Lower lobe of right lung (tissue), 2 donors: ENCODE results near the gene SAMD14. TPM values are rescaled to one million over a fixed set of nuclear protein-coding genes. Genes with fewer than 3 reads are reported as not detected.

Experiments used
- ATAC-seq, 2 donors: fragments of 200-7000 bp; cut with Tn5 transposase; one replicate each; pipeline ENCODE4 v1.9.1; 2020 to 2022; ENCODE audit warnings: mild to moderate bottlenecking in 2 of 2, moderate library complexity in 2 of 2
- DNase-seq: peaks from one replicate; pipeline ENCODE4 v3.0.0-alpha.2; 2020
- H3K27ac ChIP-seq: fragments of 200-600 bp; one replicate; pipeline ENCODE4 v1.8.0; 2022
- H3K27me3 ChIP-seq: fragments of 200-600 bp; one replicate; pipeline ENCODE4 v1.8.0; 2022; ENCODE audit warnings: low read depth
- H3K36me3 ChIP-seq: fragments of 200-600 bp; one replicate; pipeline ENCODE4 v1.8.0; 2022; ENCODE audit warnings: mild to moderate bottlenecking
- H3K4me1 ChIP-seq: fragments of 200-600 bp; one replicate; pipeline ENCODE4 v1.8.0; 2022
- H3K4me3 ChIP-seq: fragments of 200-600 bp; one replicate; pipeline ENCODE4 v1.8.0; 2022; ENCODE audit warnings: mild to moderate bottlenecking
- H3K9me3 ChIP-seq: fragments of 200-600 bp; one replicate; pipeline ENCODE4 v1.8.0; 2022
- intact Hi-C: fragments of 100-400 bp; cut with DNase I; formaldehyde crosslinking; loops from one replicate; pipeline ENCODE4 v1.11.0; 2022
- total RNA-seq: library from RNA; stranded (reverse); fragmentation: NEBNext Ultra II Directional; extraction: Animal tissue kit (Norgen Biotek cat#: 25700); gene quantifications from one replicate; pipeline ENCODE4 v1.2.1, GENCODE V29; 2021
- TF ChIP-seq, protein P1 (sequence below): fragments of 200-600 bp; IDR thresholded peaks from one replicate; pipeline ENCODE4 v1.8.0; 2022; ENCODE audit warnings: antibody characterized with exemption, mild to moderate bottlenecking
- donor health status: DM: no; HTN: yes; CAD: no; lungs with severe emphysema.

SAMD14 gene
- total RNA-seq, 1 donor from 2014 or later = 9.2 TPM

DNA sequence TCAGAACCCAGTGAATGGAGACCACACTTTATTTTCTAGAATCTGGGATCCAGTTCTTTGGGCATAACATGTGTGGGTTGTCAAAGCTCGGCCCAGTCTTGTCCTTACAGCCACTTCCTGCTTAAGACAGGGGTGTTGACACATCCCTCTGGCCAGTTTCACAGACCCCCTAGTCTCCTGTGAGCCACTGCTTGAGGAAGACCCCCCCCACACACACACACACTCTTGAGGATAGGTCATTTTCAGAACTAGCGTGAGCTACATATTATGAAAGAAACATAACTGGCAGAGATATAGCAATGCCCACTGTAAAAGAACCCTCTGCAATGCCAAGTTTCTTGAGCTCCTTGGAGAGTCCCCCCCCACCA lies 38.1 kb downstream of the SAMD14 start:
- Histone ChIP-seq H3K4me1 (peaks cover 13% of the 10 kb centered on the region), H3K27me3 (no peaks in the 10 kb centered on the region), H3K27ac (no peak overlapping the region), H3K9me3 (no peaks in the 10 kb centered on the region), H3K4me3 (no peak overlapping the region), H3K36me3 (peaks cover 42% of the 10 kb centered on the region)
- DNase-seq = no peak
- intact Hi-C loops = no loop called here
- TF ChIP-seq, protein P1, sequence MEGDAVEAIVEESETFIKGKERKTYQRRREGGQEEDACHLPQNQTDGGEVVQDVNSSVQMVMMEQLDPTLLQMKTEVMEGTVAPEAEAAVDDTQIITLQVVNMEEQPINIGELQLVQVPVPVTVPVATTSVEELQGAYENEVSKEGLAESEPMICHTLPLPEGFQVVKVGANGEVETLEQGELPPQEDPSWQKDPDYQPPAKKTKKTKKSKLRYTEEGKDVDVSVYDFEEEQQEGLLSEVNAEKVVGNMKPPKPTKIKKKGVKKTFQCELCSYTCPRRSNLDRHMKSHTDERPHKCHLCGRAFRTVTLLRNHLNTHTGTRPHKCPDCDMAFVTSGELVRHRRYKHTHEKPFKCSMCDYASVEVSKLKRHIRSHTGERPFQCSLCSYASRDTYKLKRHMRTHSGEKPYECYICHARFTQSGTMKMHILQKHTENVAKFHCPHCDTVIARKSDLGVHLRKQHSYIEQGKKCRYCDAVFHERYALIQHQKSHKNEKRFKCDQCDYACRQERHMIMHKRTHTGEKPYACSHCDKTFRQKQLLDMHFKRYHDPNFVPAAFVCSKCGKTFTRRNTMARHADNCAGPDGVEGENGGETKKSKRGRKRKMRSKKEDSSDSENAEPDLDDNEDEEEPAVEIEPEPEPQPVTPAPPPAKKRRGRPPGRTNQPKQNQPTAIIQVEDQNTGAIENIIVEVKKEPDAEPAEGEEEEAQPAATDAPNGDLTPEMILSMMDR = no peak
- ATAC-seq = no peak

DNA sequence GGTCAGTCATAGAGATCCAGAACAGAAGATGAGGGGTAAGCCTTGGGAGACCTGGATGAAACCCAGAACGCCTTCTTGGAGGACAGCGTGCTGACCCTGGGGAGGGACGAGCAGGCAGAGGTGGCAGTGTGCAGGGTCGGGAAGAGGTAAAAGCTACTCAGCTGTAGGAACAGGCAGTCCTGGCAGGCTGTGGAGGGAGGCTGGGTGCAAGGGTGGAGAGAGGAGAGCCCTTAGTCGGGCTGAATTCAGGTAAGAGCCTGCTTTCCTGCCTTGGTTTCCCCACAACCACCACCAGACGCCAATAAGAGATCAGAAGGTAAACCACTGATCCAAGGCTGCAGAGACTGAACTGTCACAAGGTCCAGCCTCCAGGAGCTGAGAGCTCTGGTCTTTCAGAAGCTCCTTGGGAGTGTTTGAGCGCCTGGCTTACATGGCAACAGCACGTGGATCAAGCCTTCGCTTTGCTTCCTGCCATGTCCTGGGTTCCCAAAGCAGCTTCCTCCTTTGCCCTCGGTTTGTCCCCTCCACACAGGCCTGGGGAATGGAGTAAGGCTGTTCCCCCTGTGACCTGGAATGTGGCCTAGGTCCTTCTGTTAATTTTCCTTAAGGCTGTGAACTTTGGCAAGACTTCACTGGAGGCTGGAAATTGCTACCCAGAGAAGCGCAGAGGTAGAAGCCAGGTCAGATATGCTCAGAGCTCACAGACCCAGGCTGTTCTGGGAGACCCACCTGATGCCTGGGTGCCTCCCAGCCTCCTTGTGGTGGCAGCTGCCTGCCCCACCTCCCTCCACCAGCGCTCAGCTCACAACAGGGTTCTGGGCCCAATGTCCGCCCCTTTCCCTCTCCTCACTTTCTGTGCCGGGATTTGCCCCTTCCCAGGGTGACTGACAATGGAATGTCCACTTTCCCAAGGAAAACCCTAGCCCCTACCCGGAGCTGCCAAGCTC lies 38.7 kb downstream of the SAMD14 start:
- no peak overlapping the region for H3K27ac ChIP-seq
- H3K27me3 ChIP-seq = no peaks in the 10 kb centered on the region
- no peaks in the 10 kb centered on the region for H3K9me3 ChIP-seq
- H3K36me3 ChIP-seq = peaks cover 48% of the 10 kb centered on the region
- intact Hi-C loops = no loop called here
- H3K4me3 ChIP-seq = no peak overlapping the region
- no peak for ATAC-seq
- peaks cover 6% of the 10 kb centered on the region for H3K4me1 ChIP-seq
- TF ChIP-seq, protein P1 = no peak
- peak; percentile 41 for DNase-seq

DNA sequence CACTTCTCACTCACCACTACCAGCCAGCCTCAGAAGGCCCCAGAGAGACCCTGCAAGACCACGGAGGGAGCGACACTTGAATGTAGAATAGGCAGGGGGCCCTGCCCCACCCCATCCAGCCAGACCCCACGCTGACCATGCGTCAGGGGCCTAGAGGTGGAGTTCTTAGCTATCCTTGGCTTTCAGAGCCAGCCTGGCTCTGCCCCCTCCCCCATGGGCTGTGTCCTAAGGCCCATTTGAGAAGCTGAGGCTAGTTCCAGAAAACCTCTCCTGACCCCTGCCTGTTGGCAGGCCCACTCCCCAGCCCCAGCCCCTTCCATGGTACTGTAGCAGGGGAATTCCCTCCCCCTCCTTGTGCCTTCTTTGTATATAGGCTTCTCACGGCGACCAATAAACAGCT lies 39.9 kb downstream of the SAMD14 start:
- intact Hi-C loops = no loop called here

DNA sequence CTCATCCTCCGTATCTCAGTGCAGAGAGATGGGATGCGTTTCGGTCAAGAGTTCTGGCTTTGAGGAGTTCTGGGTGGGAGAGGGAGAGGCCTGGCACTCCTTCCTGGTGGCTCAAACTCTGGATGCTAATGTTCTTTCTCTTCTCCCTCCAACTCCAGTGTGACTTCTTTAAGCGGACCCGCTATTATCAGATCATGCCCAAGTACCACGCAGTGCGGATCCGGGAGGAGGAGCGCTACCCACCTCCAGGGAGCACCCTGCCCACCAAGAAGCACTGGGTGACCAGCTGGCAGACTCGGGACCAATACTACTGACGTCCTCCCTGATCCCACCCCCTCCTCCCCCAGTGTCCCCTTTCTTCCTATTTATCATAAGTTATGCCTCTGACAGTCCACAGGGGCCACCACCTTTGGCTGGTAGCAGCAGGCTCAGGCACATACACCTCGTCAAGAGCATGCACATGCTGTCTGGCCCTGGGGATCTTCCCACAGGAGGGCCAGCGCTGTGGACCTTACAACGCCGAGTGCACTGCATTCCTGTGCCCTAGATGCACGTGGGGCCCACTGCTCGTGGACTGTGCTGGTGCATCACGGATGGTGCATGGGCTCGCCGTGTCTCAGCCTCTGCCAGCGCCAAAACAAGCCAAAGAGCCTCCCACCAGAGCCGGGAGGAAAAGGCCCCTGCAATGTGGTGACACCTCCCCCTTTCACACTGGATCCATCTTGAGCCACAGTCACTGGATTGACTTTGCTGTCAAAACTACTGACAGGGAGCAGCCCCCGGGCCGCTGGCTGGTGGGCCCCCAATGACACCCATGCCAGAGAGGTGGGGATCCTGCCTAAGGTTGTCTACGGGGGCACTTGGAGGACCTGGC lies 40.8 kb downstream of the SAMD14 start:
- TF ChIP-seq, protein P1 = no peak
- H3K36me3 ChIP-seq = peaks cover 62% of the 10 kb centered on the region
- intact Hi-C loops = loop anchor here (10.0 kb wide), 1 partner anchor 64 kb away; no protein-coding TSS in a partner anchor

More for the DNA sequence above, 39.9 kb downstream of the SAMD14 start:
- peaks cover 53% of the 10 kb centered on the region for H3K36me3 ChIP-seq
- H3K9me3 ChIP-seq = no peaks in the 10 kb centered on the region
- H3K4me1 ChIP-seq = no peaks in the 10 kb centered on the region
- TF ChIP-seq, protein P1 = no peak
- H3K27ac ChIP-seq = no peak overlapping the region
- ATAC-seq = no peak
- peak; percentile 26 for DNase-seq
- H3K4me3 ChIP-seq = no peak overlapping the region
- H3K27me3 ChIP-seq = no peaks in the 10 kb centered on the region

DNA sequence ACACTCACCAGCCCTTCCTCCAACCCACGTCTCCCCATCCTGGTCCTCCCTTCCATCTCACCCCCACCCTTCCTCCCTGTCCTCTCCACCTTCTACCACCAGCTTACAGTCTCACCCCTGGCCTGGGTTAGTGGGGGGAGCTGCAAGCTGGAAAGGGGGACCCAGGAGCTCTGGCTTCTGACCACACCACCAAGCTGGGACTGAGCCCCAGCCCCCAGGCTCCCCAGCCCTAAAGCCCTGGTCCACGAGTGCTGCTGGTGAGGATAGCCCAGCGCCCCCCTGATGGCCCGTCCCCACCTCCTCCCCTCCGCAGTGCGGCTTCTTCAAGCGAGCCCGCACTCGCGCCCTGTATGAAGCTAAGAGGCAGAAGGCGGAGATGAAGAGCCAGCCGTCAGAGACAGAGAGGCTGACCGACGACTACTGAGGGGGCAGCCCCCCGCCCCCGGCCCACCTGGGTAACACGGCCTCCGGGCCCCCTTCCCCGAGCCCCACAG lies 42.0 kb downstream of the SAMD14 start:
- no peaks in the 10 kb centered on the region for H3K4me1 ChIP-seq
- DNase-seq = peak; percentile 35
- ATAC-seq = peak; percentile 1 to 16
- peaks cover 74% of the 10 kb centered on the region for H3K36me3 ChIP-seq
- no peak overlapping the region for H3K4me3 ChIP-seq
- H3K27ac ChIP-seq = no peak overlapping the region
- intact Hi-C loops = loop anchor here (10.0 kb wide), 1 partner anchor 63 kb away; no protein-coding TSS in a partner anchor
- H3K27me3 ChIP-seq = no peaks in the 10 kb centered on the region
- H3K9me3 ChIP-seq = no peaks in the 10 kb centered on the region
- TF ChIP-seq, protein P1 = no peak

More for the DNA sequence above, 40.8 kb downstream of the SAMD14 start:
- Histone ChIP-seq H3K4me1 (no peaks in the 10 kb centered on the region), H3K4me3 (no peak overlapping the region), H3K27me3 (no peaks in the 10 kb centered on the region), H3K9me3 (no peaks in the 10 kb centered on the region), H3K27ac (no peak overlapping the region)
- DNase-seq = peak; percentile 39
- no peak for ATAC-seq
